HepG2 (cell line): ENCODE measurements around the gene GNB3. TPM values are rescaled to one million over a fixed set of nuclear protein-coding genes. Genes with fewer than 3 reads are reported as not detected.
A peak's percentile ranks its signal among the peaks of the same experiment; 100 is the strongest.

ENCODE experiments used
- JDP2 ChIP-seq: sonication (generic); formaldehyde crosslinking; IDR thresholded peaks from 2 replicates; pipeline ENCODE4 v1.8.1; 2022; ENCODE audit warnings: missing genetic modification reagents, borderline replicate concordance
- PHF20 ChIP-seq: sonication (generic); formaldehyde crosslinking; IDR thresholded peaks from 2 replicates; pipeline ENCODE4 v1.5.0; 2020; ENCODE audit warnings: mild to moderate bottlenecking, missing genetic modification reagents
- RERE ChIP-seq: IDR thresholded peaks from 2 replicates; pipeline ENCODE4 v1.6.1; 2016; ENCODE audit warnings: low read depth, missing genetic modification reagents, missing compliant biosample characterization
- THAP7 ChIP-seq: sonication (generic); formaldehyde crosslinking; IDR thresholded peaks from 2 replicates; pipeline ENCODE4 v1.8.1; 2023; ENCODE audit warnings: mild to moderate bottlenecking, missing genetic modification reagents
- ZBTB7B ChIP-seq: sonication (generic); formaldehyde crosslinking; IDR thresholded peaks from 2 replicates; pipeline ENCODE4 v1.4.0; 2020; ENCODE audit warnings: missing genetic modification reagents
- ZNF547 ChIP-seq: sonication (generic); formaldehyde crosslinking; IDR thresholded peaks from 2 replicates; pipeline ENCODE4 v1.5.1; 2020; ENCODE audit warnings: mild to moderate bottlenecking, missing genetic modification reagents
- ZNF790 ChIP-seq: sonication (generic); formaldehyde crosslinking; IDR thresholded peaks from 2 replicates; pipeline ENCODE4 v1.8.0; 2022; ENCODE audit warnings: missing genetic modification reagents, mild to moderate bottlenecking, borderline replicate concordance
- ZNF816 ChIP-seq: sonication (generic); formaldehyde crosslinking; IDR thresholded peaks from 2 replicates; pipeline ENCODE4 v1.8.0; 2022; ENCODE audit warnings: missing genetic modification reagents, mild to moderate bottlenecking, borderline replicate concordance
- polyA plus RNA-seq, 8 experiments: library from polyadenylated mRNA; depleted of rRNA in 3 of 8; stranded (reverse) in 7 of 8; unstranded in 1 of 8; fragments of >200 nt; fragmentation: Illumina TruSeq in 4 of 8; extraction: Trizol in 4 of 8; gene quantifications; 2 replicates each; pipeline versions ENCODE4 v1.2.1 to v1.2.3, GENCODE V29; 2011 to 2016; ENCODE audit warnings: low read depth in 4 of 8, missing spikeins in 1 of 8, mixed read lengths in 1 of 8; ENCODE audit not compliant: insufficient read depth in 1 of 8
- total RNA-seq, 5 experiments: library from RNA; depleted of rRNA; stranded (reverse); fragments of >200 nt; fragmentation: Illumina TruSeq; extraction: Trizol; gene quantifications; 2 replicates each; pipeline ENCODE4 v1.2.3, GENCODE V29; 2016; ENCODE audit warnings: low read depth in 1 of 5
- TF ChIP-seq, protein P1 (sequence below): sonication (generic); formaldehyde crosslinking; IDR thresholded peaks from 2 replicates; pipeline ENCODE4 v1.4.0; 2020; ENCODE audit warnings: missing genetic modification reagents
- TF ChIP-seq, protein P2 (sequence below): sonication (generic); formaldehyde crosslinking; IDR thresholded peaks from 2 replicates; pipeline ENCODE4 v1.9.0; 2021; ENCODE audit warnings: missing genetic modification reagents, mild to moderate bottlenecking, borderline replicate concordance
- TF ChIP-seq, protein P3 (sequence below), 2 experiments: sonication (generic) in 1 of 2; formaldehyde crosslinking in 1 of 2; IDR thresholded peaks; 2 replicates each; pipeline versions ENCODE4 v1.4.0 to v1.6.1; 2018 to 2020; ENCODE audit warnings: missing genetic modification reagents in 2 of 2, borderline replicate concordance in 1 of 2, low read depth in 1 of 2, mild to moderate bottlenecking in 1 of 2, missing biosample characterization in 1 of 2

The GNB3 gene
- total and polyA plus RNA-seq, 2 of the 13 experiments (the other 11 are each of a cell fraction or from before 2014, with no cell fraction given), result 1.3 to 3.6 TPM

GRCh38 chr12:6869049-6870021, 28.6 kb downstream of the GNB3 start (continued):
- TF ChIP-seq RERE (no peak), JDP2 (CRISPR knock-in tag) (no peak), ZNF790 (CRISPR knock-in tag) (no peak), ZNF547 (CRISPR knock-in tag) (peak; percentile 13; the same call in 1 of the 2 replicates), THAP7 (CRISPR knock-in tag) (no peak), ZBTB7B (CRISPR knock-in tag) (no peak), ZNF816 (CRISPR knock-in tag) (no peak), PHF20 (CRISPR knock-in tag) (no peak)
- TF ChIP-seq, protein P1, sequence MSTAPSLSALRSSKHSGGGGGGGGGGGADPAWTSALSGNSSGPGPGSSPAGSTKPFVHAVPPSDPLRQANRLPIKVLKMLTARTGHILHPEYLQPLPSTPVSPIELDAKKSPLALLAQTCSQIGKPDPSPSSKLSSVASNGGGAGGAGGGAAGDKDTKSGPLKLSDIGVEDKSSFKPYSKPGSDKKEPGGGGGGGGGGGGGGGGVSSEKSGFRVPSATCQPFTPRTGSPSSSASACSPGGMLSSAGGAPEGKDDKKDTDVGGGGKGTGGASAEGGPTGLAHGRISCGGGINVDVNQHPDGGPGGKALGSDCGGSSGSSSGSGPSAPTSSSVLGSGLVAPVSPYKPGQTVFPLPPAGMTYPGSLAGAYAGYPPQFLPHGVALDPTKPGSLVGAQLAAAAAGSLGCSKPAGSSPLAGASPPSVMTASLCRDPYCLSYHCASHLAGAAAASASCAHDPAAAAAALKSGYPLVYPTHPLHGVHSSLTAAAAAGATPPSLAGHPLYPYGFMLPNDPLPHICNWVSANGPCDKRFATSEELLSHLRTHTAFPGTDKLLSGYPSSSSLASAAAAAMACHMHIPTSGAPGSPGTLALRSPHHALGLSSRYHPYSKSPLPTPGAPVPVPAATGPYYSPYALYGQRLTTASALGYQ (CRISPR knock-in tag), result no peak
- TF ChIP-seq, protein P2, sequence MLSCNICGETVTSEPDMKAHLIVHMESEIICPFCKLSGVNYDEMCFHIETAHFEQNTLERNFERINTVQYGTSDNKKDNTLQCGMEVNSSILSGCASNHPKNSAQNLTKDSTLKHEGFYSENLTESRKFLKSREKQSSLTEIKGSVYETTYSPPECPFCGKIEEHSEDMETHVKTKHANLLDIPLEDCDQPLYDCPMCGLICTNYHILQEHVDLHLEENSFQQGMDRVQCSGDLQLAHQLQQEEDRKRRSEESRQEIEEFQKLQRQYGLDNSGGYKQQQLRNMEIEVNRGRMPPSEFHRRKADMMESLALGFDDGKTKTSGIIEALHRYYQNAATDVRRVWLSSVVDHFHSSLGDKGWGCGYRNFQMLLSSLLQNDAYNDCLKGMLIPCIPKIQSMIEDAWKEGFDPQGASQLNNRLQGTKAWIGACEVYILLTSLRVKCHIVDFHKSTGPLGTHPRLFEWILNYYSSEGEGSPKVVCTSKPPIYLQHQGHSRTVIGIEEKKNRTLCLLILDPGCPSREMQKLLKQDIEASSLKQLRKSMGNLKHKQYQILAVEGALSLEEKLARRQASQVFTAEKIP (CRISPR knock-in tag), result no peak
- TF ChIP-seq, protein P3, sequence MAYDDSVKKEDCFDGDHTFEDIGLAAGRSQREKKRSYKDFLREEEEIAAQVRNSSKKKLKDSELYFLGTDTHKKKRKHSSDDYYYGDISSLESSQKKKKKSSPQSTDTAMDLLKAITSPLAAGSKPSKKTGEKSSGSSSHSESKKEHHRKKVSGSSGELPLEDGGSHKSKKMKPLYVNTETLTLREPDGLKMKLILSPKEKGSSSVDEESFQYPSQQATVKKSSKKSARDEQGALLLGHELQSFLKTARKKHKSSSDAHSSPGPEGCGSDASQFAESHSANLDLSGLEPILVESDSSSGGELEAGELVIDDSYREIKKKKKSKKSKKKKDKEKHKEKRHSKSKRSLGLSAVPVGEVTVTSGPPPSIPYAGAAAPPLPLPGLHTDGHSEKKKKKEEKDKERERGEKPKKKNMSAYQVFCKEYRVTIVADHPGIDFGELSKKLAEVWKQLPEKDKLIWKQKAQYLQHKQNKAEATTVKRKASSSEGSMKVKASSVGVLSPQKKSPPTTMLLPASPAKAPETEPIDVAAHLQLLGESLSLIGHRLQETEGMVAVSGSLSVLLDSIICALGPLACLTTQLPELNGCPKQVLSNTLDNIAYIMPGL (CRISPR knock-in tag; IDR thresholded peaks at IDR 0.05; ENCODE audit: borderline replicate concordance in 1 of 2, low read depth in 1 of 2), result peak; percentile 56 to 62; a peak in 2 of 4 replicates
